Fibroblast of peridontal ligament (primary cell): ENCODE measurements around the gene STAT1.

ENCODE experiments used
- DNase-seq: peaks from one replicate; pipeline ENCODE4 v3.0.0-alpha.2; 2010; ENCODE audit errors: extremely low read depth

Gene STAT1

DNA sequence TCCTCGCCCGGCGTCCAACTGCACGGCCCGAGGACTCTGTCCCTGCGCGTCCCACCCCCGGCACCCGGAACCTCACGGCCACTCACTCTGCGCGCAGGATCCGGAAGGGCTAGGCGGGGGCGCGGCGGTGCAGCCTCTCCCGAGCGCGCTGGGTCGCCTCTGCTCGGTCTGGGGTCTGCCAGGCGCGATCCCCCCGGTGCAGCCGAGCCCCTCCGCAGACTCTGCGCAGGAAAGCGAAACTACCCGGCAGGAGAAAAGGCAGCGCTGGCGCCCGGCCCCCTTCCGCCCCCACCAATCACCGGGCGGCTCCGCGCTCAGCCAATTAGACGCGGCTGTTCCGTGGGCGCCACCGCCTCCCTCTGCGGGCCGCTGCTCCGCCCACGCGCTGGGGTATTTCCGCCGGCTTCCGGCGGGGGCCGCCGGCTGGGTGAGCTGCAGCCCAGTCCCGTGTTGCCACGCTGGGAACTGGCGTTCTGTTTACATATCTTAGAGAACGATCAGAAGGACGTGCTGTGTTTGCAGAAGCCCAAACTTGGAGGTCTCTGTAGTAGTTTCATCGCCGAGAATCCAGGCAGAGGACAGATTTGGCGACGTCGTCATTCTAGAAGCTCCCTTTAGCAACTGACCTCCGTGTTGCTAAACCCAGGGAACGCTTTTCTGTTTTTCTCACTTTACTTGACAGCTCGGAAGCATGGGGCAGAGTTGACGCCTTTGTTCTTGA lies at the start of gene STAT1:
TSS of gene STAT1 (minus strand) at position 240 of the 721 bp plus-strand sequence. CDS start 4,168 bp downstream, outside the sequence.
- DNase-seq = peak; percentile 90

DNA sequence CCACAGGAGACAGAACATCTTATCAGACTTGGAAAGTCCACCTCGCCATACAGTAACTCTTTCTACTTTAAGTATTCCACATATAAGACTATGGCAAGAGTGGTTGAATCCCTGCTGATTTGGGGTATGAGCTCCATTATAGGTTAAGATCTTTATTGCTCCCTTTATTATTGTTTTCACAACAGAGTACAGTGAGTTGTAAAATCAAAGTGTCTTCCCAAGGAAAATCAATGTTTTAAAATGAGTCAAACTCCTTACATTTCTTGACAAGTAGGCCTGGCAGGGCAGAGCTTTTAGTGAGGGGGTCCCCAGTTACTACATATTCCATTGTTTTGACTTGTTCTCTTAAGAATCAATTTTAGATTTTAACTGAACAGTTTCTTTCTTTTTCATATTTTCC lies 49.6 kb upstream of the STAT1 start:
- no peak for DNase-seq

GRCh38 chr2:191061381-191061980 lies 47.5 kb upstream of the STAT1 start:
- no peak for DNase-seq

DNA sequence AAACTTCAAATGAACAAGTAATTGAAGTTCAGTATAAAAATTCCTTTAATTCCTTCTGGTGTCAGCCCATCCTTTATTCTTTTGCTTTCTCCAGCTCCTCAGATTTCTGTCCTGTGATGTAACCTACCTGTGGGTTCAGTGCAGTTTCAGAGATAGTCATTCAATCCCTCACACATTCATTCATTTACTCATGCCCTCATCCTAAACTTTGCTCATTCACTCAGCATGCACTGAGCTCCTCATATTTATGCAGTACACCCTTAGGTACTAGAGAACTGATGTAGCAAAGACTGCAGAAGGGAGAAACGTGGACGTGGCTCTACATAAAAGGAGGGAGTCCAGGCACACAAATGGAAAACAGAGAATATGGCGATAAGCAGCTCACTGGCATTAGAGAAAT lies 45.3 kb upstream of the STAT1 start:
- no peak for DNase-seq

DNA sequence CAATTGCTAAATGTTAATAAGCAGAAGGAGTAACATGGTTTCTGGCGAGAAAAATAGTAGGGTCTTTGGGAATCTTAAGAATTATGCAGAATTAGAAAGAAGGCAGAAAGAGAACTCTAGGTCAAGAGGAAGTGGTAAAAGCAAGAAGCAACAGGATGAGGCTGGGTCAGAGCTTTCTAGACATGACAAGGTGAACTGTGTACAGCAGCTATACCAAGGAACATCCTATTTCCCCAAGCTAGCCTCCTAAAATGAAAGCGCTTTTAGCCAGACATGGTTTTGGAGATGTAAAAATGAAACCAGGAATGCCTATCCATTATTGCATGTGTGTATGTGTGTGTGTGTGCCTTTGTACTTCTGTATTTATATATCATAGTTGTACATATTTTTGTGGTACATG lies 42.3 kb upstream of the STAT1 start:
- no peak for DNase-seq

GRCh38 chr2:191053256-191053655 lies 39.3 kb upstream of the STAT1 start:
- DNase-seq = no peak

DNA sequence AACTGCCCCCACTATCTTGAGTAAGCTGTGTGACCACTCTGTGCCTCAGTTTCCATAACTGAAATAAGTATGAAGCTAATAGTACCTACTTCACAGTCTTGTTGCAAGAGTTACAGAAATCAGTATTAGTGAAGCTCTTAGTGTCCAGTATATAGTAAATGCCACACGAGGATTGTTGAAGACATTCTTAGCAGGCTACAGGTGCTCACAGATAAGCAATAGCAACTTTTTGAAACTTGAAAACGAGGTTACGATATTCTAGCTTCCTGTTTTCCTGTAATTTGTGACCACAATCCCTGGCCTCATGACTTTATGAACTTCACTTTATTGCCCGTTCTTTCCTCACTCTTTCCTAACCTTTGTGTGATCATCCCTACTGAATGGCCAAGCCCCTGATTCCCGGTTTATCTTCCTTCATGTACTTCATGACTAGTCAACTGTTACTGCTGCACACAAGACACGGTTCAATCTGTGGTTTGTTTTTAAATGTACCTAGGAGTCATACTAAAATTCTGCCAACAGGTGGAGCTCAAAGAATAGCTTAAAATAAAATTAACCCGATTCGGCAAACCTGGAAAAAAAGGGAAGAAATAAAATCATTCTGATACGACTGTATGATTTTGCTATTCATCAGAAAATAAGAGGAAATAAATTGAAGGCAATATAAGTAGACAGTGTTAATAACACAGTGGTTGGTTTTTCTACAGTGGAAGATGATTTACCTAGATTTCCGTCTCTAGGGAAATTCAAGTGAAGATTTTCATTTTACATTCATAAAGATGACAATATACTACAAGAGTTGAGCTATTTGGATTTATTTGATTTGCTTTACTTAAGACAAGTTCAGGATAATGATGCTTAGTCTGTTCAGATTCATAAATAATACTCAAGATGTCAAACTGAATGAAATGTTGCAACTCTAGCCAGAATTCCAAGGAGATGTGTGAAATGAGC lies 38.1 kb upstream of the STAT1 start:
- DNase-seq = peak; percentile 87

DNA sequence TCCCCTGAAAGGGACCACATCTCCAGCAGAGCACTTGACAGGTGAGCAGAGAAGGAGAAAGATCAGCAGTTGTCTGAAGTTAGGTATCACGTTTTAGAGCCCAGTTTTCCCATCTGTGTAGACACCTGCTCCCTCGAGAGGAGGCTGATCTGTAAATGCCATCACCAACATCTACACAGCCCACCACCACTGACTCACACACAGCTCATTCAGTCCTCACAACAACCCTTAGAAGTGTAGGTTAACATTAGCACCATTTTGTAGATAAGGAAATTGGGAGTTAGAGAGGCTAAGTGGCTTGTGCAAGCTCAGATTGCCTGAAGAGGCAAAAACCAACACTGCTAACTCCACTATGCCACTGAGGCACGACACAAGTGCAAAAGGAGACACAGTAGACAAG lies 37.2 kb upstream of the STAT1 start:
- no peak for DNase-seq

DNA sequence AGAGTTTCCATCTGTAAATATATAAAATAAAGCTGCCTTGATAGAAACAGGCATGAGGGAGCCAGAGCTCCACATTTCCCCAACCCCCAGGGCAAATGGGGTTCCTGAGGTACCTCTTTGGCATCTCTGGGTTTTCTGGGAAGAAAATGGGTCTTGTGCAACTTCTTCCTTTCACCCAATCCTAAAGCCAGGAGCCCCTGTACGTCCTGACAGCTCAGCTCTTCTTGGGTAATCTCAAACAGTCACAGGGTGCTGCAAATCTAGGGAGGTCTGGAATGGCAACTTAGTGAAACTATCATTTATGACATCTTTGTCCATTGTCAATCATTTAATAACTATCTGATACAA lies 36.6 kb upstream of the STAT1 start:
- peak; percentile 87 for DNase-seq

DNA sequence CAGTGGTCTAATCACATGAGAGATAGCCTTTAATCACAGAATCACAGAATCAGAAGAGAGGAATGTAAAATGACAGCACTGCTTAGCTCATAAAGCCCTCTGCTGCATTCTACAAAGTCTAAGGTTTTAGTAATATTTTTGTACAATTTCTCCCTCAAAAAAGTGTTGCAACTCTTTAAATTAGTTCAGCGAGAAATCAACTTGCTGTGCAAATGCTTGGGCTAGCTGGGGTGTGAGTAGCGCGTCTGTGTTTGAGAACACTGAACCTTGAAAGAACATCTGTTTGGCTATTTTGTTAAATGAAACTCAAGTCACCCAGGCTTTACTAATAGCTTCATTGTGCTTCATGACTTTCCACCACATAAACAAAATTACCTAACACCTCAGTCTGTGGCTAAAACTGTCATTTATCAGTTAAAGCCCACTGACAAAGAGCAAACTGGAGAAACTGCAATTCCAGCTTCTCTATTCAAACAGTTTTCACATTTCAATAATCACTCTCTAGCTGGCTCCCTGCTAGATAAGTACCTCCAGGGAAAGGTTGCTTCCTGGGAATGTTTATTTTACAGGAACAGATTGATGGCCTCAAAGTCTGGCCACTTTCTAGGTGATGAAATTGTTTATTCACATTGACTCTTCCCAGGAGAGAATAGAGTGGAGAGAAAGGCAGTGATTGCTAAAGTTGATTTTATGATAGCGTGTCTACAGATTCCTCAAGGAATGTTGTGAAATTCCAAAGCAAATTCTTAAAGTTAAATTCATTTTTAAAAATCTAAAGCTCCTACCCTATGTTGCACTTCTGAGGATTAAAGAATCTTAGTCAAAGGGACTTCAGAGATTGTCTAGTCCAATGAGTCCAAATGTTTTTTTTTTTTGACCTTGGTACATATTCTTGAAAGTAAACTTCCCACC lies 36.0 kb upstream of the STAT1 start:
- DNase-seq = peak; percentile 92

- DNase-seq = peak; percentile 69
Measured at GRCh38 chr2:191048073-191048472, 34.1 kb upstream of the STAT1 start.

GRCh38 chr2:191045141-191045540 lies 31.2 kb upstream of the STAT1 start:
- peak; percentile 56 for DNase-seq

- peak; percentile 49 for DNase-seq
Measured at GRCh38 chr2:191043438-191043837, 29.5 kb upstream of the STAT1 start.

DNA sequence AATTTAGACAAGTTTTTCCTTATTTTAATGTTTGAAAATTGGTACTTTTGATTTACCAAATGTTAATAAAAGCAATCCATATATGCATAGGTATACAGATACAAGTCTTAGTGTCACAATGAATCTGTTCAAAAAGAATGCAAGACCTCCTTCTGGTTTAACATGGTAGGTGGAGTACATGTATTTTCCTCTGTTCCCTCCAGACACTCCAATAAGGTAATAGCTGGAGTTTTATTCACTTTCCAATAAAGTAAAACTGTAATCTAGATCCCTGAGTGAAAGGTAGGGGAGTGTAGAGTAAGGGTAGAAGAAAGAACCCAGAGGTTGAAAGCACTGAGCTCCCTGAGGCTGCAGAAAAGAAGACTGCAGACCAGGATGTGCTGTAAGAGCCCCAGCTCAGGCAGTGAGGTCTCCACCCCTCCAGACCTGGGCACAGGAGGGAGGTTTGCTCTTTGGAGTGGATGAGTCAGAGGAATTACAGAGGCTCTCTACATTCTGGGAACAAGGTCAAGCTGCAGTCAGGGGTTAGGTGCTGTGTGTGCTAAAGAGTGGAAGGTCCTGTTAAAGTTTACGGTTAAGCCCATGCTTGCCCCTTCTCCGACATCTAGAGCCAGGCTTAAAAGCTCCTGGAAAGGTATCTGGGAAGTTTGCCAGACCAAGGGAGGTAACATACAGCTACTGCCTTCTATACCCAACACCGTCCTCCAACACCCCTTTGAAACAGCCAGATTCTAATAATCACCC lies 27.6 kb upstream of the STAT1 start:
- no peak for DNase-seq

- DNase-seq = no peak
Measured at GRCh38 chr2:191039616-191040015, 25.6 kb upstream of the STAT1 start.

DNA sequence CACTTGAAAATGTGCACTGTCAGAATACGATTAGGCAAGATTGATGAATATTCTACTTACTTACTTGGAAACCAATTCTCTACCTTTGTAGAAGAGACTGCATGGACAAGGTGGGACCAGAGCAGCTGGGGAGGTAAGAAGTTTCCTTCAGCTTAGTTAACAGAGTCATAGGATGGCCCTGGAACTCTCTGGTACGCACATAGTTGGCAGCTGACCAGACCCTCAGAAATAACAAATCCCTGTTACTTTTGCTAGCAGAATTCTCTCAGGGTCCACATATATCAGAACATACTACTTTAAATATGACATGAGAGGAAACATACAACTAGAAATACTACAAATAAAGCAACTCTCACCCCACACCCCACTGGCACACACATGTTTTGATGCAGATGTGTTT lies 24.8 kb upstream of the STAT1 start:
- no peak for DNase-seq

GRCh38 chr2:191038241-191038725 lies 24.3 kb upstream of the STAT1 start:
- DNase-seq = peak; percentile 89

GRCh38 chr2:191037351-191037750 lies 23.4 kb upstream of the STAT1 start:
- DNase-seq = no peak

DNA sequence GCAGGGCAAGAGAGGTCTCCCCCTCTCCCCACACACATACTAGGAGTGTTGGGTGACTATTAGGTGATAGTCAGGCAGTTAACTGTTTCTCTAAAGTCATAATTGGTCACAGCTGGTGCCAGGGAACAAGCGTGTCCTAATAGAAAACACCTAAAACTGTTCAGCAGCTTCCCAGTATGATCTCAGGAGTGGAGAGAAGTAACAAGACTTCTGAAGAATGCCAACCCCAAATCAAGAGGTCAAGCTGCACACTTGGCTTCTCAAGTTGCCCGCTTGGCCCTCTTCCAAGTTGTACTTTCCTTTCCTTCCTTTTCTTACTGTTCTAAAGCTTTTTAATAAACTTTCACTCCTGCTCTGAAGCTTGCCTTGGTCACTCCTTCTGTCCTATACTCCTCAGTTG lies 22.4 kb upstream of the STAT1 start:
- DNase-seq = peak; percentile 30

- DNase-seq = peak; percentile 34
Measured at GRCh38 chr2:191032588-191033429, 18.8 kb upstream of the STAT1 start.
